WERI-Rb-1 (cell line): Measurements from ENCODE around the gene PIGX.

Experiments
- DNase-seq: peaks from one replicate; pipeline ENCODE4 v3.0.0-alpha.2; 2020
- H3K27ac ChIP-seq: fragments of 250-450 bp; sonication (Bioruptor Pico); 2 replicates; pipeline ENCODE4 v1.5.1; 2020; ENCODE audit warnings: mild to moderate bottlenecking, moderate library complexity
- H3K27me3 ChIP-seq: fragments of 250-450 bp; sonication (Bioruptor Pico); 2 replicates; pipeline ENCODE4 v1.5.1; 2021; ENCODE audit warnings: mild to moderate bottlenecking, low read depth, moderate library complexity; ENCODE audit not compliant: insufficient read depth, severe bottlenecking
- H3K36me3 ChIP-seq: fragments of 250-450 bp; sonication (Bioruptor Pico); 2 replicates; pipeline ENCODE4 v1.5.1; 2020; ENCODE audit warnings: mild to moderate bottlenecking, moderate library complexity
- H3K4me3 ChIP-seq: 2 replicates; pipeline ENCODE4 v1.5.1; 2011; ENCODE audit warnings: low read depth, mild to moderate bottlenecking, control low read depth, low read length
- H3K9me3 ChIP-seq: fragments of 250-450 bp; sonication (Bioruptor Pico); 2 replicates; pipeline ENCODE4 v1.5.1; 2021; ENCODE audit warnings: mild to moderate bottlenecking, moderate library complexity; ENCODE audit not compliant: severe bottlenecking
- TF ChIP-seq, protein P1 (sequence below): IDR thresholded peaks from 2 replicates; pipeline ENCODE4 v1.5.1; 2011; ENCODE audit warnings: low read depth, mild to moderate bottlenecking, control low read depth, inconsistent platforms, low read length

Gene PIGX

DNA sequence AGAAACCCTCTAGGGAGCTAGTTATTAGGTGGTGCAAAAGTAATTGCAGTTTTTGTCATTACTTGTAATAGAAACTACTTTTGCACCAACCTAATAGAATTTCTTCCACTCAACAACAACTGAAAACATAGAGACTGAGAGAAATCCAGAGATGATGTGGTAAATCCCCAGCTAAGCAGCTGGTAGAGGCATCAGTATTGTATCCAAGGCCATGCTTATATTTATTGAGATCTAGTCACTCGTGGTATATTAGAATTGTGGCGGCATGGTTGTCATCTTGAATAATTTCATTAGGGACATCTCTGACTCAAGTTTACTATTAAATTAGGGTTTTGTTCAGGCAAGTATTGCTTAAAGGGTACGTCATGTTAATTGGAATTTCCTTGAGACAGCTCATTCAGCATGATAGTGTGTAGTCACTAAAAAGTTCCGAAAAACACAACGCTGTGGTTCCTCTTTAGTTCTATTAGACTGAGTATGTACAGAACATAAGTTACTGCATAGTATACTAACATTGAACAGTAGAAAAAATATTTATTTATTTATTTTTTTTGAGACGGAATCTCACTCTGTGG lies 62.8 kb downstream of the PIGX start:
- TF ChIP-seq, protein P1, sequence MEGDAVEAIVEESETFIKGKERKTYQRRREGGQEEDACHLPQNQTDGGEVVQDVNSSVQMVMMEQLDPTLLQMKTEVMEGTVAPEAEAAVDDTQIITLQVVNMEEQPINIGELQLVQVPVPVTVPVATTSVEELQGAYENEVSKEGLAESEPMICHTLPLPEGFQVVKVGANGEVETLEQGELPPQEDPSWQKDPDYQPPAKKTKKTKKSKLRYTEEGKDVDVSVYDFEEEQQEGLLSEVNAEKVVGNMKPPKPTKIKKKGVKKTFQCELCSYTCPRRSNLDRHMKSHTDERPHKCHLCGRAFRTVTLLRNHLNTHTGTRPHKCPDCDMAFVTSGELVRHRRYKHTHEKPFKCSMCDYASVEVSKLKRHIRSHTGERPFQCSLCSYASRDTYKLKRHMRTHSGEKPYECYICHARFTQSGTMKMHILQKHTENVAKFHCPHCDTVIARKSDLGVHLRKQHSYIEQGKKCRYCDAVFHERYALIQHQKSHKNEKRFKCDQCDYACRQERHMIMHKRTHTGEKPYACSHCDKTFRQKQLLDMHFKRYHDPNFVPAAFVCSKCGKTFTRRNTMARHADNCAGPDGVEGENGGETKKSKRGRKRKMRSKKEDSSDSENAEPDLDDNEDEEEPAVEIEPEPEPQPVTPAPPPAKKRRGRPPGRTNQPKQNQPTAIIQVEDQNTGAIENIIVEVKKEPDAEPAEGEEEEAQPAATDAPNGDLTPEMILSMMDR: no peak
- no peaks in the 10 kb centered on the region for H3K36me3 ChIP-seq
- H3K27ac ChIP-seq: no peak overlapping the region
- H3K27me3 ChIP-seq: no peaks in the 10 kb centered on the region
- no peaks in the 10 kb centered on the region for H3K9me3 ChIP-seq
- DNase-seq: no peak
- no peak overlapping the region for H3K4me3 ChIP-seq

DNA sequence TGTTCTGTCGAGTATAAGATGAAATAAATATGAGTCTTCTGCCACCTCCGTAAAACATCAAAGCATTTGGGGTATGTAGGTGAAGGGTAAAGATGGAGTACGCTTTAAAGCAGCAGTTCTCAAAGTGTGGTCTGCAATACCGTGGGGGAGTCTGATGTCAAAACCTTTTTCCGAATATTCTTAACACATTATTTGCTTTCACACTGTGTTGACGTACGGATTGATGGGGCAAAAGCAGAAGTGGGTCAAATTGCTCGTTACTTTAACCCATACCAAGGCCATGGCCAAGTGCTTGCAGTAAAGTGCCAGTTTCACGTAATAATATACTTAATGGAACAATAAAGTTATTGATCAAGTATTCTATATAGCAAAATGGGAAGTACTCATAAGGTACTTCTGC lies 63.8 kb downstream of the PIGX start:
- no peaks in the 10 kb centered on the region for H3K36me3 ChIP-seq
- no peak overlapping the region for H3K27ac ChIP-seq
- no peaks in the 10 kb centered on the region for H3K27me3 ChIP-seq
- no peak overlapping the region for H3K4me3 ChIP-seq
- TF ChIP-seq, protein P1: no peak
- DNase-seq: no peak
- no peaks in the 10 kb centered on the region for H3K9me3 ChIP-seq

DNA sequence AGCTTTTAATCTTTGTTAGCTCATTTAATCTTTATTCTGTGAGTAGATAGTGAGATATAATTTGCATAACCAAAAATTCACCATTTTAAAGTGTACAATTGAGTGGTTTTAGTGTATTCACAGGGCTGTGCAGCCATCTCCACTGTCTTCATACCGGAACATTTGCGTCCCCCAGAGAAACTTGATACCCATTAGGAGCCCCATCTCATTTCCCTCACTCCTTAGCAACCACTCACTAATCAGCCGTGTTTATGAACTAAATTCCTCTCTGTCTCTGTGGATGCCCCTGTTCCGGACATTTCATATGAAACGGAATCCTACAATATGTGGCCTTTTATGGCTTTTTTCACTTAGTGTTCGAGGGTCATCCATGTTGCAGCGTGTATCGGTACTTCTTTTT lies 65.7 kb downstream of the PIGX start:
- H3K9me3 ChIP-seq: no peaks in the 10 kb centered on the region
- no peaks in the 10 kb centered on the region for H3K27me3 ChIP-seq
- TF ChIP-seq, protein P1: no peak
- DNase-seq: no peak
- no peaks in the 10 kb centered on the region for H3K36me3 ChIP-seq
- H3K27ac ChIP-seq: no peak overlapping the region
- no peak overlapping the region for H3K4me3 ChIP-seq

DNA sequence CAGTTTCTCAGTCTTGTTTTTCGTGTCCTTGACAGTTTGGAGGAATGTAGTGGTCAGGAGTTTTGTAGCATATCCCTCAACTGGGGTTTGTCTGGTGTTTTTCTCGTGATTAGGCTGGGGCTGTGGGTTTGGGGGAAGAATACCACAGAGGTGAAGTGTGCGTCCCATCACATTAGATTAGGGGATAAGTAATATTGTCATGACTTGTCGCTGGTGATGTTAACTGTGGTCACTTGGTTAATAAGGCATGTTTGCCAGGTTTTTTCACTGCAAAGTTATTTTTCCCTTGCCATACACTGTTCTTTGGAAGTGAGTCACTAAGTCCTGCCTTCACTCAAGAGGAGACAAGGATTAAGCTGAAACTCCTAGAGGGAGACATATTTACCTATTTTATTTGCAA lies 66.6 kb downstream of the PIGX start:
- Histone ChIP-seq H3K9me3 (no peaks in the 10 kb centered on the region), H3K36me3 (no peaks in the 10 kb centered on the region), H3K27ac (no peak overlapping the region), H3K4me3 (no peak overlapping the region), H3K27me3 (no peaks in the 10 kb centered on the region)
- TF ChIP-seq, protein P1: no peak
- no peak for DNase-seq

DNA sequence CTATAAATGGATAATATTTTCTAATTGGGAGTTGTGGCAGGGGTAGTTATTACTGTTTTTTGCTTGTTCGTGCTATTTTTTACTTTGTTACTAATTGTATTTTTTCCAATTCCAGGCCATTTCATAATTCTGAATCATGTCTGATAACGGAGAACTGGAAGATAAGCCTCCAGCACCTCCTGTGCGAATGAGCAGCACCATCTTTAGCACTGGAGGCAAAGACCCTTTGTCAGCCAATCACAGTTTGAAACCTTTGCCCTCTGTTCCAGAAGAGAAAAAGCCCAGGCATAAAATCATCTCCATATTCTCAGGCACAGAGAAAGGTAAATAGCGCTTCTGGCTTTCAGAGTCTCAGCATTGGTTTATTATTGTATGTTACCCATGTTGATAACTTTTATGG lies 70.3 kb downstream of the PIGX start:
- Histone ChIP-seq H3K9me3 (no peaks in the 10 kb centered on the region), H3K4me3 (no peak overlapping the region), H3K27ac (no peak overlapping the region), H3K36me3 (no peaks in the 10 kb centered on the region; the same call in 1 of the 2 replicates), H3K27me3 (no peaks in the 10 kb centered on the region)
- no peak for DNase-seq
- TF ChIP-seq, protein P1: no peak
